GOT3 (cell line): ENCODE results near the gene XRCC4.

Source experiments
- DNase-seq: peaks from one replicate; lab custom pipeline; 2025; ENCODE audit warnings: mixed read lengths; lab: John Stamatoyannopoulos, UW

XRCC4 gene

GRCh38 chr5:83277154-83277553 lies 199.8 kb downstream of the XRCC4 start:
- no peak for DNase-seq

GRCh38 chr5:83277953-83278352 lies 200.6 kb downstream of the XRCC4 start:
- DNase-seq: no peak

DNA sequence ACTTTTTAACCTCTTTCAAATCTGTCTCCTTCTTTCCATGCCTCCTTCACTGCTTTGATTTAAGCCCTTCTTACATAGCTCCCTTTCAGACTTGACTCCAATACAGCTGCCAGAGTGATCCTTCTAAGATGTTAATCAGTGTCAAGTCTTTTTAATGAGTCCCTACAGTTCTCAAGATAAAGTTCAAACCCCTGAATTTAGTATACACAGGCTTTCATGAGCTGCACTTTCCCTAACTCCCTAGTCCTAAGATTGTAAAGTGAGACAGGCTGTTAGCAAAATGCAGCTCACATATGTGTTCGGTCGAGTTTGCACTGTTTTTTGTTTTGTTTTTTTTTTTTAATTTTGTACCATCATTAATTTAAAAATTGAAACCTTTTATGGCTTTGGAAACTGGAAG lies 203.8 kb downstream of the XRCC4 start:
- DNase-seq: no peak

GRCh38 chr5:83281658-83282057 lies 204.3 kb downstream of the XRCC4 start:
- no peak for DNase-seq

GRCh38 chr5:83283761-83284160 lies 206.4 kb downstream of the XRCC4 start:
- no peak for DNase-seq

DNA sequence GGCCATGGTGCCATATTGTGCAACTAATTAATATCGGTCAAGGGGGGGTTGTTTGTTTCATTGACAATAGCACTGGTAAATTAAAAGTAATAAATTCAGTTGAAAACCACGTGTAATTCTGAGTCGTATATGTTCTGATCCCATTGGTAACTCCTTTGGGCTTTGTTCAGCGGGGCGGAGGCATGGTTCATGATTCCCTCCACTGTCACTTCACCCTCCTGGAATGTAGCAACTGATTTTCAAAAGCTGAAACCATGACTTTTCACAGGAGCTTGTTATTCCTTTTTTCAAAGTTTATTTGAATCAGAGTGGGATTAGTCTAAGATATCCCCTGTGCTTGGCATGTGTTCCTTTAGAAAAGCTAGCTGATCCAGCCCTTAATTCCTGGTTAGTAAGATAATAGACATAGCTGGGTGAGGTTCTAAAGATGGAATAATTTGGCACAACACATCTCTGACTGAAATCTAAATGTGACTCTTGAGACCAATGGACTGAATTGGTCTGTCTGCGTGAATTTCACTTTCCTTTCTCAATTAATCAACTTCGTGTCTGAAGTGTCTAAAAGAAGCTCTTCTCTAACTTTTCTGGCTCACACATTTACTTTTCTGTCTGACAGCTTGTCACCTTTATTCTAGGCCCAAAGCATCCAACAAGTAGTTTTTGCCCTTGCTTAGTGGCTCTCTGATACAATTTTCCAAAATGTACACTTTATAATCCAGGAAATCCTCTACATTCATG lies 208.5 kb downstream of the XRCC4 start:
- no peak for DNase-seq

GRCh38 chr5:83294246-83294645 lies 216.9 kb downstream of the XRCC4 start:
- no peak for DNase-seq

DNA sequence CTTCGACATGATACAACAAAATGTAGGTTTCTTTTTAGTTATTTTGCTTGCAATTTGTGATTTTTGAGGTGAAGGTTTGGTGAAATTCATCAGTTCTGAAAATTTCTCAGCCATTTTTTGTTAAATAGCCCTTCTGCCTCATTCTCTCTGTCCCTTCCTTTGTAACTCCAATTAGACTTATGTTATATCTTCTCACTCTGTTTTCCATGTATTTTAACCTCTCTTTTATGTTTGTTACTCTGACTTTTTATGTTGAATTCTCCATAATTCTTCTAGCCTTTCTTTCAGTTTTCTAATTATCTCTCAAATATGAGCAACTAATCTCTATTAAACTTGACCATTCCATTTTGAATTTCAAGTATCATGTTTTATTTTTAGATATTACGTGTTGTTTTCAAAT lies 222.0 kb downstream of the XRCC4 start:
- no peak for DNase-seq

DNA sequence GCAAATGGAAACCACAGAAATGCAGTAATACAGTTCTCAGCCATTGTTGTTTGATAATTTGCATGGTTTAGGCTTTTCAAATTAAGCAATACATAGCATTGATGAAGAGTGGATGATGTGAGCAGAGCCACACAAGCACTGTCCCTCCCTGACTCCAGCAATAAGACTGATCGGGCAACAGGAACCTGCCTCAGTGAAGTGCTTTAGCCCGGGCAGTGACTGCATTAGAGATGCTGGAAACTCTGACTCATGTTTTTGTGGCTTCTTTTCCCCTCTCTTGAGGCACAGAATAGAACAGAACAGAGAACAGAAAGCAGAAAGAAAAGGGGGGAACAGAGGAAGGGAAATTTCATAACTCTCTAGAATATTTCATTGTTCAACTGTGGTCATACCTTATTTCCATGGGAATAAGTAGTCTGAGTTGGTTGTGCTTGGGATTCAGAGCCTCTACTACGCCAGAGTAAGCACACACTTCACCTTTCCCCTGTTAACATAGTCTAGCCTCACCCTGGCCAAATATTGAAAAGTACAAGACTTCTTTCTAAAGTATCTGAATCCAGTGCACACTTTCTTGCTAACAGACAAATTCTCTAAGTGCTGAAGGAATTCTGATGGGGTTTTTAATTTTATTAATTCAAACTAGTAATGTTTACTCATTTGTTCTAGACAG lies 229.4 kb downstream of the XRCC4 start:
- DNase-seq: peak; percentile 19

DNA sequence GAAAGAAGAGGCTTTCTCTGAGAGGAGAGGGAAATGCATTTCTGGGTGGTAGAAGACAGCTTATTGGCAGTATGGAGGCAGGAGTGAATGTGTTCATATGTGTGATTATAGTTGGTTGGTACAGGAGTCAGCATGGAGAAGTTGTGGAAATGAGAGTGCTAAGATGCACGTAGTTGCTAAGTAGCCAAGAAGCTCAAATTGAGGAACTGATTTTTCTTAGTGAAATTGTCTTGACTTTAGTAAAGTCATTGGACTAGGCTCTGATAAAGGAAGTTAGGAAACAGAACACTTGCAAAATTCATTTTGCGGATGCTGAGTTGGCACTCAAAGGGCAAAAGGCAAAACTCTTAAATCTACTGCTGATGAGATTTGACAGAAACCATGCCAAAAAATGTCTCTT lies 235.3 kb downstream of the XRCC4 start:
- no peak for DNase-seq

DNA sequence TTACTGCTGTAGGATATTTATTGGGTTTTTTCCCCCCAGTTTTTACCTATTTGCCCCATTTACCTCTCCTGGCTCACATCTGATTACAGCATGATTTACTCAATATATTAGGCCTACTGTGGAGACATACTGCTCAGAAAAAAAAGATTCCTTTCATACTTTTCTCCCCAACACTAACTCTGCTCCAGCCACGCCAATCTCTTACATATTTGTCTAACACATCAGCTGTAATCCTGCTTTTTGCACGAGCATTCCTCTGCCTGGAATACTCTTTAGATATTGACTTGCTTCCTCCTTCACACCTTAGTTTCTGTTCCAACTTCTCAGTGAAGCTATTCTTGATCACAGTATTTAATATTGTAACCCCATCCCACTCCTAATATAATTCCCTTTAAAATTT lies 236.1 kb downstream of the XRCC4 start:
- no peak for DNase-seq

DNA sequence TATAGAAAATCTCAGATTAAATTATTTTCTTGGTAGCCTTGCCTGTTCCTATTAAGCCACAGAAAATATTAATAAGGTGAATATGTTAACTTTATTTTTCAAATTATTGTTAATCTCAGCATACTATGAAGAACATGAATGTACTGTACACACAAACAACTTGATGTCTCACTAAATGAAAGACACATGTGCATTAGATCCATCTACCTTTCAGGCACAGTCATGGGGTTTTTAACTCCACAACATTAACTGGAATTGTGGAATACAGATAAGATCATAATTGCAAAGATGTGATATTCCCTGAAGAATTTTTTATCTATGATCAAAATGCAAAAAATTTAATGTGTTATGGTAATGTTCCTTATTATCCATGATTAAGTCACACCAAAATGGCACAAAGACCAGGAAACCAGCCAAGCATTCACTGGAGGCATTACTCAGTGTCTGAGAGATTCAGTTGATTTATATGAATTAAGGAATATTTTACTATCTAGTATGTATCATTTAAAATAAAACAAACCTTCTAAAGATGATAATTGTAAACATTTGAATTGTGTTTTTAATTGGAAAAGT lies 244.2 kb downstream of the XRCC4 start:
- no peak for DNase-seq

GRCh38 chr5:83322273-83322924 lies 245.1 kb downstream of the XRCC4 start:
- DNase-seq: no peak

GRCh38 chr5:83323557-83324180 lies 246.3 kb downstream of the XRCC4 start:
- DNase-seq: no peak

DNA sequence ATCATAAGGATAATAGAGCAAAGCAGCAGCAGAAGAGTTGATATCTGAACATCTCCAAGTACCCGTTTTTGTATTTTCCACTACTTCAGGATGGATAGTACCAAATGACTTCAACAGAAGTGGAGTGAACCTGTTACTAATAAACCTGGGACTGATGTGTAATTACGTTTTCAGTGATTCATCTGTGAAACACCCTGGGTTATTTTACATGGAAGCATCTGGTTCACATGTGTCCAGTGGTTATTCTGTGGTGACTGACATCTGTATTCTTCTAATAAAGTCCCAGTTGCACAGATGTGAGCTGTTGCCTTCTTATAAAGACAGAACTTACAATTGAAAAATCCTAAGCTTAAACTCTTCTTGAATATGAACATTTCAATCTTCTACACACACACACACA lies 254.5 kb downstream of the XRCC4 start:
- no peak for DNase-seq

DNA sequence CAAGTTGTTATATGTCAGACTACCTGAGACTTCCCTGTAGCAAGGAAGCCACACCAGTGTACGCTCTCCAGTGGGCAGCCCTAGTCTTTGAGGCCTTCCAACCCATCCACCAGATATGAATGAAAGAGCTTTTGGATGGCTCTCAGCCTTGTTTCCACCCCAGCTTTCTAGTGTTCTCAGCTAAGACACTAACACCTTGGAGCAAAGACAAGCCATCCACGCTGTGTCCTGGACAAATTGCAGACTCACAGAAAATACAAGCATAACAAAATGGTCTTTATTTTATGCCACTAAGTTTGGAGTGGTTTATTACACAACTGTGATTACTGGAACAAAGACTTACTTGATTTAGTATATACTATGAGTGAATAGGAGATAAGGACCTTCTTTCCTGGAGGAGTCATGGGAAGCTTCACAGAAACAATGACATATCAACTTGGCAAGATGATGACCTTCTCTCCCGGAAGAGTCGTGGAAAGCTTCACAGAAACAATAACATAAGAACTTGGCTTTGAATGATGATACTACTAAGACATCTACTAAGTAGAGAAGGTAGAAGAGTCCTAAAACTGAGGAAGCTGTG lies 260.2 kb downstream of the XRCC4 start:
- no peak for DNase-seq

- no peak for DNase-seq
Measured at GRCh38 chr5:83340511-83340918, 263.2 kb downstream of the XRCC4 start.

GRCh38 chr5:83341815-83342334 lies 264.5 kb downstream of the XRCC4 start:
- no peak for DNase-seq

DNA sequence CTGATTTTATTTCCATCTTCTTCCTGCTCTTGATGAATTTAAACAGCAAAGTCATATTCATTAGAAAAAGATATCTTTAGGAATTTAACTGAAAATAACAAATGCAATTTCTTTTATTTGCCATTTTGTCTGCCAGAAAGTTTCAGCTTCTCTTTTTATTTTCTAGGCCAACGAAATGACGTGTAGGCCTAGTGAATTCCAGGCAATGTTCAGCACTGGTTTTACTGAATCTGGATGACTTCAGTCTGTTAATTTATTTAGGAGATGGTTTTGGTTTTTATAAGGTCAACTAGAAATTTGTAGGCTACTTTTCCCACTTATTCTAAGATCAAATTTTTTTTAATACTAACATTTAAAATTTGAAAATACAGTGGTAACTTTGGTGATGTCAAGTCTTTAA lies 265.1 kb downstream of the XRCC4 start:
- DNase-seq: no peak

DNA sequence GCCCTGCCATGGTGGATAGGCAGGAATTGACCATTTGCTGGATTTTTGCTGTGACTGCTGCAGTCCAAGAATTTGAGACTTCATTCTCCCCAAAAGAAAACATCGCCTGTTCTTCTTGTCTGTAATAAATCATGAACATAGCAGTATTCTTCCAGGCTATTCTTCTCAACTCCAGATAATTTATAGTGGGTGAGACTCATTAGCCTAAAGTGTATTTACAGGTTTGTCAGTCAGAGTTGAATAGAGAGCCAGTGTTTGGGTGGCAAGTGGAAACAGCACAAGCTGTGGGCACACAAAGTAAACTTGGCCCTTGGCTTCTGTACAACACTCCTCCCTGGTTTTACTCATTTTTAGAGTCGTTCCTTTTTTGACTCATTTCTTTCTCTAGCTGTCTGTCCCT lies 266.0 kb downstream of the XRCC4 start:
- DNase-seq: no peak

DNA sequence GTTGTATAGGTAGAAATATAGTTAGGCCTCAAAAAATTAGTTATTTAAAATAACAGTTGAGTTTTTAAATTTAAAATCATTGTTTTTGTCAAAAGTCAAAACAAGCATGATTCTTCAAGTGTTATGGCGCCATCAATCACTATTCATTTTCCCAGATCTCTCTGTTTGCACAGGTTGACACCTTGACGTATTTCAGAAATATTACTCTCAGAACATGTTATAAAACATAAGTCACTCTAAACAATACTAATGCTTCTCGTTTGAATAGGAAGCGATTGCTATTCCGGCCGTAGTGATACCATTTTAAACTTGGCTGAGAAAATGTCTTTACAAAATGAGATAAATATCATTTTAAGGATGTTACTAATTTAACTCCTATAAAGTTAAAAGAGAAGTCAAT lies 268.1 kb downstream of the XRCC4 start:
- DNase-seq: no peak

- DNase-seq: no peak
Measured at GRCh38 chr5:83348281-83348780, 271.0 kb downstream of the XRCC4 start.
